Islet of Langerhans (tissue), 1 donor: ENCODE data around the gene GUCY1B1.
A peak's percentile ranks its signal among the peaks of the same experiment; 100 is the strongest.

Source experiments
- FAIRE-seq: peaks from one replicate; lab custom pipeline; 2011; peaks lifted over from hg19 to GRCh38; lab: Jason Lieb, UNC

Gene GUCY1B1

GRCh38 chr4:155800685-155801343, 42.0 kb downstream of the GUCY1B1 start:
- FAIRE-seq, result no peak

GRCh38 chr4:155802190-155802959, 43.6 kb downstream of the GUCY1B1 start:
- FAIRE-seq, result no peak

- FAIRE-seq, result no peak
These were observed 46.2 kb downstream of the GUCY1B1 start for GRCh38 chr4:155805016-155805415.

GRCh38 chr4:155807021-155807420, 48.2 kb downstream of the GUCY1B1 start:
- no peak for FAIRE-seq

- peak; percentile 100 for FAIRE-seq
These were observed 51.0 kb downstream of the GUCY1B1 start for GRCh38 chr4:155809835-155810234.

GRCh38 chr4:155811083-155811482, 52.3 kb downstream of the GUCY1B1 start:
- FAIRE-seq, result no peak

GRCh38 chr4:155818639-155819038, 59.8 kb downstream of the GUCY1B1 start:
- FAIRE-seq, result no peak

- FAIRE-seq, result no peak
These were observed 60.2 kb downstream of the GUCY1B1 start for GRCh38 chr4:155819066-155819465.

GRCh38 chr4:155820887-155821518, 62.2 kb downstream of the GUCY1B1 start:
- FAIRE-seq, result no peak

- no peak for FAIRE-seq
These were observed 63.8 kb downstream of the GUCY1B1 start for GRCh38 chr4:155822572-155822971.

- FAIRE-seq, result no peak
These were observed 69.8 kb downstream of the GUCY1B1 start for GRCh38 chr4:155828628-155829027.

GRCh38 chr4:155832664-155833063, 73.8 kb downstream of the GUCY1B1 start:
- no peak for FAIRE-seq

GRCh38 chr4:155837203-155837796, 78.5 kb downstream of the GUCY1B1 start:
- FAIRE-seq, result no peak

- no peak for FAIRE-seq
These were observed 83.3 kb downstream of the GUCY1B1 start for GRCh38 chr4:155842080-155842479.

GRCh38 chr4:155846929-155847328, 88.1 kb downstream of the GUCY1B1 start:
- peak; percentile 68 for FAIRE-seq

- FAIRE-seq, result no peak
These were observed 90.2 kb downstream of the GUCY1B1 start for GRCh38 chr4:155849042-155849441.

GRCh38 chr4:155853189-155853588, 94.4 kb downstream of the GUCY1B1 start:
- no peak for FAIRE-seq

GRCh38 chr4:155854582-155855226, 95.9 kb downstream of the GUCY1B1 start:
- no peak for FAIRE-seq

GRCh38 chr4:155855897-155856296, 97.1 kb downstream of the GUCY1B1 start:
- no peak for FAIRE-seq
